Fibroblast of peridontal ligament (primary cell): ENCODE measurements around the gene SARS1.
"Not testable (repeated sequence)": the region's sequence is repeated elsewhere in the genome, so short reads cannot be mapped to it uniquely, and the experiment has no call there.

Source experiments
- DNase-seq: peaks from one replicate; pipeline ENCODE4 v3.0.0-alpha.2; 2010; ENCODE audit errors: extremely low read depth

The SARS1 gene

GRCh38 chr1:109274533-109275476 is 61.1 kb downstream of the SARS1 start:
- no peak for DNase-seq

GRCh38 chr1:109275706-109276345 is 62.1 kb downstream of the SARS1 start:
- peak; percentile 69 for DNase-seq

GRCh38 chr1:109277434-109278204 is 63.9 kb downstream of the SARS1 start:
- peak; percentile 64 for DNase-seq

GRCh38 chr1:109279615-109280278 is 66.0 kb downstream of the SARS1 start:
- DNase-seq, result no peak

- DNase-seq, result no peak
Observed at GRCh38 chr1:109280862-109281261, 67.1 kb downstream of the SARS1 start.

- DNase-seq, result peak; percentile 17
Observed at GRCh38 chr1:109281680-109282496, 68.2 kb downstream of the SARS1 start.

- DNase-seq, result no peak
Observed at GRCh38 chr1:109282497-109282951, 68.8 kb downstream of the SARS1 start.

GRCh38 chr1:109282952-109283747 is 69.4 kb downstream of the SARS1 start, which contains the start of gene PSRC1:
Gene PSRC1, minus strand, starts transcription at chr1:109283145.
- peak; percentile 94 for DNase-seq

GRCh38 chr1:109283748-109284600 is 70.3 kb downstream of the SARS1 start:
- DNase-seq, result no peak

- not testable (repeated sequence) for DNase-seq
Observed at GRCh38 chr1:109286762-109287161, 73.0 kb downstream of the SARS1 start.
